Stimulated activated CD8-positive, alpha-beta memory T cell treated with anti-CD3 and anti-CD28 coated beads, Interleukin-15, amount 100 ng/mL, for 24 hours (primary cell): ENCODE measurements around the gene HOXD4.

Source experiments
- DNase-seq: peaks from one replicate; pipeline ENCODE4 v3.0.0-alpha.2; 2020; ENCODE audit warnings: low read depth

The HOXD4 gene

GRCh38 chr2:176156807-176157498 is 5.6 kb downstream of the HOXD4 start, which contains the start of gene HOXD3:
Gene HOXD3, plus strand, starts transcription at chr2:176157307. Its CDS starts 11,808 bp downstream, at chr2:176169115.
- no peak for DNase-seq

DNA sequence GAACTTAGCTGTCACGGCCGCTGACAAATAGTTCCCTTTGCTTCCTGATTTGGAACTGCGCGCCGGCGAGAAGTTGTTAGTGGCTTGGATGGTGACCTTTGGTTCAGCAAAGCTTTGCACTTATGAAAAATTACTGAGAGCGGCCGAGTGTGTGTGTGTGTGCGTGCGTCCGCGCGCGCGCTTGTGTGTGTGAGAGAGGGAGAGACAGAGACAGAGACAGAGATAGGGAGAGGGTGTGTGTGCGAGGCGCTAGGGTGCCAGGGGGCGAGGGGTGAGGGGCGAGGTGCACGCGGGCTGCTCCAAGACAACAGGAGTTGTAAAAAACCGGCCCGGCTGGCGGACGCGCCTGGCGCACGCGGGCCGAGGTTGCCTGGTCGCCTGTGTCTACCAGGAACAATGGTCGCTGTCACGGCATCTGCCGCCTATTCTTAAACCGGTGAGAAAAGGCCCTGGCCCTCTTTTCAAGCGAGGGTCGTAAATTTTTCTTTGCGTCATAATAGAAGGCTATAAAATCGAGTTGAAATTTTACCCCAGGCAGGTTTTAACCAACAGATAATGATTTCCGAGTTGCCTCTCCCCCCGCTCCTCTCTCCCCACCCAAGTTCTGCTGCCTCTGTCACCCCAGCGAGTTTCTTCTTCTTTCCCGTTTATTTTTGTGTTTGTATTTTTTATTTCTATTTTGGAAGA is 6.3 kb downstream of the HOXD4 start:
- DNase-seq = no peak

DNA sequence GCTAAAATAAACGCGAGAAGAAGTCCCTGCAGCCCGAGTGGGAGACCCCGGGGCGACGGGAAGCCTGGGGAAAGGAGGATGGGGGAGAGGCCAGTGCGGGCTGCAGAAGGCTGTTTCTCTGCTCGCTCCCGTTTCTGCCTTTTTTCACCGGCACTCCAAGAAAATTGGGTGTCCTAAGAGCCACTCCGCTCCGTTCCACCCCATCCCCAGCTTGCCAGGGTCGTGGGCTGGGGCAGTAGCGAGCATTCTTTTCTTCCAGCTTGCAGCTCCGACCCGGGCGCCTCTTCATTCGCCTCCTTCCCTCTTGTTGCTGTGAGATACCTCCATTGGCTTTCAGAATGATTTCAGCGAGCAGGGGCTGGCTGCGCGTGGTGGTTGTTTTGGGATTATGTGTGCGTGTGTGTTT is 6.8 kb downstream of the HOXD4 start:
- no peak for DNase-seq

DNA sequence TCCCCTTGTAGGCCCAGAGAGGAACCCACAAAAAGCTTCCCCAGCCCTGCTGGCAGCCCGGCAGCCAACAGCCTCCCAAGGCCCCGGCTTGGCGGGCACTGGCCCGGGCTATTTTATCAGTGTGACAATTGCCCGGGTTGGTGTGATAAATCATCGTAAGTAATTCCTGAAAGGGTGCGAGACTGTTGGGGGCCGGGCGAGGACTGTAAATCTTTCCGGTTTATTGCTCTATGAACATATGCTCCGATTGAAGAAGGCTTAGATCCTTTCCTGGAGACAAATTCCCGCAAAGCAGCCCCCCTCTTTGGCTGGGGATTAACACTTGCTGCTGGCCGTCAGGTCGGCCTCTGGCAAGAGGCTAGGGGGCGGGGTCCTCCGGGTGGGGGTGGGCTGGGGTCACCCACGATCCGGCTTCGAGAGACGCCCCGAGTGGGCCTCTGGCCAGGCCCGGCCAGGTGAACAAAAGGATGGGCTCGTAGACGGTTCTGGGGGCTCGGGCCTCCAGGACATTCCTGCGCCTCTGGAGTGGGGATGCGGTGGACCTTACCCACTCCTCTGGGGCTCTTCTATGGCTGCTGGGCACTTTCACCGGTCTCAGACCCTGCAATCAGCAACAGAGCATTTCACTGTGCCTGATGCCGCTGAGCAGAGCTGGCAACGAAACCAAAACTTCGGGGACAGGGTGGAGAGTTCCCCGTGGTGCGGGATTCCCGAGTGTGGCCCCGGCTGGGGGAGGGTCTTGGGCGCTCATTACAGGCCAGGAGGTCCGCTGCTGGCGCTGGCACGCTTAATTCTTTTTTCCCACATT is 7.7 kb downstream of the HOXD4 start:
- no peak for DNase-seq

DNA sequence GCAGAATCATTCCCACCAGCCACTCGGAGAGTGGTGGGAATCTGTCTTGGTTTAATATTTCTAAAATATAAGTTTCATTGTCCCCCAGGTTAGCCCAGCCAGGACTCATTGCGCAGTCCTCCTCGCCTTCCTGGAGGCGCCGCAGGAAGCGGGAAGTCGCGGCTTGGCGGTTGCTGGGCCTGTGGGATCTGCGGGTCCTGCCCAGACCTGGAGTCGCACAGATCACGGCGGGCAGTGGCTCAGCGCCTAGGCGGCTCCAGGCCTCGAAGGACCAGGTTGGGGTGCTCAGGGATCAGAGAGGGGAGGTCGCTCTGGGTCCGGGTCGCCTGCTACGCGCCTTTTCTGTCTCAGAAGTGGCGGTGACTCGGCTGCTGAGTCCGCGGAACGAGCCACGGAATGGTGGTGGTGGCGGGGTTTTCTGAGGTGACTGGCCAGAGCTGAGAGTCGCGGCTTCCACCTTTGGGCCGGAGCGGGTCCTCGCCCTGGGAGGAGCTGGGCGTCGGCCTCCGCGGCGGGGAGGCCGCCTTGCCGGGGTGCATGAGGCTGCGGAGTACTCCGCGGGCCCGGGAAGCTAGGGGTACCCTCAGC is 8.4 kb downstream of the HOXD4 start:
- DNase-seq = no peak

- DNase-seq = no peak
These were observed 9.1 kb downstream of the HOXD4 start for GRCh38 chr2:176160251-176160985.

DNA sequence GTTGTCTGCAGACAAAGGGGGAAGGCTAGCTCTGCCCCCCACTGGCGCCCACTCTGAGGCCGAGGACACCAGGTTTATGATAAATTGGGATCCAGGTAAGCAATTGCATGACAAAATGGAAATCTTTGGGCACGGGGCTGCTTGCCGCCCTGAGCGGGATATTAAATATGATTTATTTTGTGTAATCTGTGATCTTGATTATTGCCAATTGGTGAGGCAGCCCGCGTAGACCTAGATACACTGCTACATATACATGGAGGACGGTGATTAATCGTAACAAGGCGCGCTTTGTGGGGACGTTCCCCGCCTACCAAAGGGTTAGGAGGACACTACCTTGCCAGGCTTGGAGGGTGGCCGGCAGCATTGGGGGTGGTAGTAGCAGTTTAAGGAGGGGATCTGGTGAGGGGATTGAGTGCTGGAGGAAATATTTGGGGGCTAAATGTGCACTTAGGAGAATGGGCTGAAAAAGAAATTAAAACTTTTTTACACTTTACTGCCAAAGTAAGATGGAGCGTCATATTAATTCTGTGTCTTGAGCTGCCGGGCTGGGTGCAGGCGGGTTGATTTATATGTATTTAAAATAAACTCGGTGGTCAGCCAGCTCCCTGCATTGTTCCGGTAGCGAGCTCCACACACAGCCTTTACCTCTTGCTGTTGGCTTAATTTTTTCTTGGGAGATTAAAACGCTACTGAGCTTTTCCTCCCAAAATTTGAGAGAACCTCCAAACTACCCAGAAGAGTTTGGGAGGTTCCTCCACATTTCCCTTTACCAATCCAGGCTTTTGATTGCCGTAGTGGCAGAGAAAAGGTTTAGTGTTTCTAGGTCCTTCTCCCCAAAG is 9.9 kb downstream of the HOXD4 start:
- DNase-seq = no peak

GRCh38 chr2:176161825-176162626 is 10.7 kb downstream of the HOXD4 start:
- no peak for DNase-seq

DNA sequence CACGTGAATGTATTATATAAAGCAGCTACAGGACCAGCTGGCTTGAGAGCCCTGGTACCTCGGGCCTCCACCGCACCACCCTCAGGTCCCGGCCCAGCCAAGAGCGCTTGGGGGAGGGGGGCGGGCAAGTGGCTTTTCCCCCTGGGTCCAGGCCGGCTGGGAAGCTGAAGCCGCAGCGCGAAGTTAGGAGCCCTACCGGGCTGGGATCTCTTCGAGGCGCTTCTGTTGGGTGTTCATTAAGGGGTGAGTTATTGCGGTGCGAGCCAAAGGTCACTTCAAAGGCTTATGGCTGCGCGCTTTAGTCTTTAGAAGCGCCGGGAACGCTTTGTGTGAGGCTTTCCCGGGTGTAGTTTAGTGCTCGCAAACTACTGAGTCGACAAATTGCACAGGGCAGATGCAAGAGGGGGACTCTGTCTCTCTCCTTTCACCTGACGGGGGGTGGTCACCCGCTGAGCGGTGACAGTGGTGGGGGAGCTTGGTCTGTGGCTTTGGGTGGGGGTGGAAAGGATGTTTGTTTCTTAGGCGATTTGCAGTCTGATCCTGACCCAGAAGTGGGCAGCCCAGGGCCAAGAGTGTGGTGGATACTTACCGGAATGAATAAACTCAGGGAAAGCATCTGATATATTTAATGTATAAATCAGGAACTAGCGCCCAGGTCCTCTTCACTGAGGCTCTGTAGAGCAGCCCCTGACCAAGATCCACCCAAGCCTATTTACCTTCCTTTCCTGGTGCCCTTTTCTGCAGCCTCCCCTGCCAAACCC is 11.7 kb downstream of the HOXD4 start:
- no peak for DNase-seq

GRCh38 chr2:176163672-176164056 is 12.3 kb downstream of the HOXD4 start:
- DNase-seq = no peak

GRCh38 chr2:176164201-176164600 is 12.9 kb downstream of the HOXD4 start:
- no peak for DNase-seq

- no peak for DNase-seq
These were observed 13.4 kb downstream of the HOXD4 start for GRCh38 chr2:176164611-176165369.

- no peak for DNase-seq
These were observed 14.2 kb downstream of the HOXD4 start for GRCh38 chr2:176165370-176166050.

- DNase-seq = no peak
These were observed 14.9 kb downstream of the HOXD4 start for GRCh38 chr2:176166272-176166671.

- DNase-seq = no peak
These were observed 16.0 kb downstream of the HOXD4 start for GRCh38 chr2:176167398-176167797.

GRCh38 chr2:176169181-176169580 is 17.8 kb downstream of the HOXD4 start:
- no peak for DNase-seq

GRCh38 chr2:176169711-176170110 is 18.4 kb downstream of the HOXD4 start:
- no peak for DNase-seq
